Measurements from ENCODE around the gene FANCF. TPM values are rescaled to one million over a fixed set of nuclear protein-coding genes. Genes with fewer than 3 reads are reported as not detected.

FANCF gene
- total RNA-seq, 1 experiment from 2014 or later: 13.6 TPM

DNA sequence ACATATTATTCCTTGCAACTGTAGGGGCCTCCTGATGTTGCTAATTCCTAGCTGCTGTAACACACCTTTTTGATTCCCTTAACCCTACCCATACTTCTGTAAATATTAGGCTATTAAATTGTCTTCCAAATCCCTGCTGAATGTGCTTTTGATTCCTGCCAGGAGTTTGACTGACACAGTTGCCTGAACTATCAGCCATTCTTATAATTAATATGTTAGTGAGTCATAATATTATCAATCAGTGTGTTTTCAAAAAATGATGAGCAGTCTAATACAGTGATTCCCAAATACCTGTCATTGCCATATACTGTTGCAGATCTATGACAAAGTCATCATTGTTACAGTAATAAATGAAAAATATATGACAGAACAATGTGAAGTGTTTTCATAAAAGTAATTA, 15.9 kb upstream of the FANCF start:
- H3K27me3 Mint-ChIP-seq (ENCODE audit: insufficient read depth, unreplicated experiment): no peaks in the 10 kb centered on the region
- H3K4me3 Mint-ChIP-seq (ENCODE audit: unreplicated experiment): no peak overlapping the region
- H3K9me3 Mint-ChIP-seq (ENCODE audit: unreplicated experiment): no peaks in the 10 kb centered on the region
- H3K36me3 Mint-ChIP-seq (ENCODE audit: insufficient read depth, unreplicated experiment): no peaks in the 10 kb centered on the region
- TF ChIP-seq, protein P1, sequence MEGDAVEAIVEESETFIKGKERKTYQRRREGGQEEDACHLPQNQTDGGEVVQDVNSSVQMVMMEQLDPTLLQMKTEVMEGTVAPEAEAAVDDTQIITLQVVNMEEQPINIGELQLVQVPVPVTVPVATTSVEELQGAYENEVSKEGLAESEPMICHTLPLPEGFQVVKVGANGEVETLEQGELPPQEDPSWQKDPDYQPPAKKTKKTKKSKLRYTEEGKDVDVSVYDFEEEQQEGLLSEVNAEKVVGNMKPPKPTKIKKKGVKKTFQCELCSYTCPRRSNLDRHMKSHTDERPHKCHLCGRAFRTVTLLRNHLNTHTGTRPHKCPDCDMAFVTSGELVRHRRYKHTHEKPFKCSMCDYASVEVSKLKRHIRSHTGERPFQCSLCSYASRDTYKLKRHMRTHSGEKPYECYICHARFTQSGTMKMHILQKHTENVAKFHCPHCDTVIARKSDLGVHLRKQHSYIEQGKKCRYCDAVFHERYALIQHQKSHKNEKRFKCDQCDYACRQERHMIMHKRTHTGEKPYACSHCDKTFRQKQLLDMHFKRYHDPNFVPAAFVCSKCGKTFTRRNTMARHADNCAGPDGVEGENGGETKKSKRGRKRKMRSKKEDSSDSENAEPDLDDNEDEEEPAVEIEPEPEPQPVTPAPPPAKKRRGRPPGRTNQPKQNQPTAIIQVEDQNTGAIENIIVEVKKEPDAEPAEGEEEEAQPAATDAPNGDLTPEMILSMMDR (IDR thresholded peaks at IDR 0.05; ENCODE audit: unreplicated experiment): no peak
- ChIA-PET CTCF (no interaction called here), POLR2A (no interaction called here)
- no peak overlapping the region for H3K27ac Mint-ChIP-seq (ENCODE audit: low read depth, unreplicated experiment)
- no peak for DNase-seq (ENCODE audit: unreplicated experiment)
- H3K4me1 Mint-ChIP-seq (ENCODE audit: insufficient read depth, unreplicated experiment): no peaks in the 10 kb centered on the region
- intact Hi-C loops (cut with micrococcal nuclease): no loop called here
- no TSS peak for BruUV-seq (replicated peaks)

DNA sequence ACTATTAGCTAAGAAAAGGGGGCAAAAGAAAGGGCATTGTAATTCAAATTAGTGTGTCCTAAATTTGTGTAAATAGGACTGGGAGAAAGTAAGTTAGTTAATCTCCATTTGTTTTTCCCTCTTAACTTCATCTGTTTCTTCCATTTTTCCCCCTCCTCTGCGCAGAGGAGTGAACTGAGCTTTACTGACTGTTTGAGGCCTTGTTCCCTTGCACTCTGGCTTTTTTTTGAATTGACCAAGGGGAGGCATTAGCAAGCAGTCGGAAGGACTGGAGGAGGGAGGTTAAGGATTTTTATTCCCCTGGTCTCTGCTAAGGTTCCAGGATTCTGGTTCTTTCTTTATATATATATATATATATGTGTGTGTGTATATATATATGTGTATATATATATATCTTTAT, 15.2 kb upstream of the FANCF start:
- Mint-ChIP-seq H3K27ac (ENCODE audit: low read depth, unreplicated experiment) (no peak overlapping the region), H3K36me3 (ENCODE audit: insufficient read depth, unreplicated experiment) (no peaks in the 10 kb centered on the region), H3K4me3 (ENCODE audit: unreplicated experiment) (no peak overlapping the region), H3K27me3 (ENCODE audit: insufficient read depth, unreplicated experiment) (no peaks in the 10 kb centered on the region), H3K9me3 (ENCODE audit: unreplicated experiment) (no peaks in the 10 kb centered on the region), H3K4me1 (ENCODE audit: insufficient read depth, unreplicated experiment) (peaks cover 1% of the 10 kb centered on the region)
- ChIA-PET CTCF (interaction anchor here (0.8 kb wide), 1 partner anchor 13 kb away, joined by 3 read pairs; no protein-coding TSS in a partner anchor), POLR2A (no interaction called here)
- intact Hi-C loops (cut with micrococcal nuclease): no loop called here
- BruUV-seq (replicated peaks): no TSS peak
- DNase-seq (ENCODE audit: unreplicated experiment): no peak
- TF ChIP-seq, protein P1 (IDR thresholded peaks at IDR 0.05; ENCODE audit: unreplicated experiment): no peak

DNA sequence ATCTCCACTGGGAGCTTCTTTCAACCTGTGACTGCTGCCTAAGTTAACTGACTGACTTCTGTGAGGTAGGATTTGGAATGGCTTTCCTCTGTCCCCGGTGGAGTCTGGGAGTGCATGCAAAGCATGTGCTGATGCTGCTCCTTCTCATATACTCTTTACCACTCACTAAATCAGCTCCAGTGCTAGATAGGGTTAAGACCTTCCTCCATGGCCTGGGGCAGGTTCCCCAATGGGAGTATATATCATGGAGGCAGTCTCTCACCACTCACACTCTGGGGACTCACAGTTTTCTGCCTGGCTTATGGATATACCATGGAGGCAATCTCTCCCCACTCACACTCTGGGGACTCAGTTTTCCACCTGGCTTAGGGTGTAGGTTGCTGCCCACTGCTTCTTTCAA, 10.1 kb upstream of the FANCF start:
- intact Hi-C loops (cut with micrococcal nuclease): no loop called here
- Mint-ChIP-seq H3K4me1 (ENCODE audit: insufficient read depth, unreplicated experiment) (peaks cover 14% of the 10 kb centered on the region), H3K9me3 (ENCODE audit: unreplicated experiment) (no peaks in the 10 kb centered on the region), H3K27ac (ENCODE audit: low read depth, unreplicated experiment) (no peak overlapping the region), H3K4me3 (ENCODE audit: unreplicated experiment) (no peak overlapping the region), H3K36me3 (ENCODE audit: insufficient read depth, unreplicated experiment) (no peaks in the 10 kb centered on the region), H3K27me3 (ENCODE audit: insufficient read depth, unreplicated experiment) (no peaks in the 10 kb centered on the region)
- ChIA-PET CTCF (interaction anchor here (1.2 to 1.8 kb wide), 3 partner anchors 10 to 35 kb away, joined by 4 to 6 read pairs (median 5); partner anchors contain the start of gene FANCF), POLR2A (no interaction called here)
- BruUV-seq (replicated peaks): no TSS peak
- TF ChIP-seq, protein P1 (IDR thresholded peaks at IDR 0.05; ENCODE audit: unreplicated experiment): no peak
- DNase-seq (ENCODE audit: unreplicated experiment): no peak

DNA sequence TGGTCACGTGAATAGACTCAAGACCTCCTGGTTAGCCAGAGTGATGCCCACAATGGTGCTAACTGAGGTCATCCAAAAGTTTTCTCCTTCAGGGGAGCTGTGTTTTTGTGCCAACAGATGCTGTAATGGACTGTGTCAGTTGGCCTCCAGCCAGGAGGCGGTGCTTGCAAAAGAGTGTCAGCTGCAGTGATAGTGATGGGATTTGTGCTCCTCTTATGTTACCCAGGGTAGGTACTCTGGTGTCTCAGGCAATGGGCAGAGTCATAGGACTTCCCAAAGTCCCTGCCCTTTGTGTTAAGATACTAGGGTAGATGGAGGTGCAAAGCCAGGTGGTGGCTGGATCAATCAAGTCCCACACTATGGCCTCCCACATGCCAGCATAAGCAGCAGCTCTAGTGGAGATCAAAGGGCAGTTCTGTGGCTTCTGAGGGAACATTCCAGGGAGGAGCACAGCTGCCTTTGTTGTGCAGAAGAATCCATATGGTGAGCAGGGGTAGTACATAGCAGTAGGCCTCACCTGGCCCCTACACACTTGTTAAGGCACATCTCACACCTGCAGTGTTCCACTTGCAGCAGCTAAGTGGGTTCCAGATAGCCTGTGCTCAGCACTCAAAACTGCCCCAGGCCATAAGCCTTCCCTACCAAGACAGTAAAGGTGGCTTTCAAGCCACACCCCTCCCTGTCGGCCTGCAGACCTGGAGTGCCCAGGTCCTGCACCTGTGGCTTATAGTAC, 9.4 kb upstream of the FANCF start:
- H3K4me1 Mint-ChIP-seq (ENCODE audit: insufficient read depth, unreplicated experiment): peaks cover 14% of the 10 kb centered on the region

More for the DNA sequence above, 9.4 kb upstream of the FANCF start:
- no peaks in the 10 kb centered on the region for H3K27me3 Mint-ChIP-seq (ENCODE audit: insufficient read depth, unreplicated experiment)
- DNase-seq (ENCODE audit: unreplicated experiment): peak; percentile 70
- no peak overlapping the region for H3K27ac Mint-ChIP-seq (ENCODE audit: low read depth, unreplicated experiment)
- TF ChIP-seq, protein P1 (IDR thresholded peaks at IDR 0.05; ENCODE audit: unreplicated experiment): no peak
- H3K4me3 Mint-ChIP-seq (ENCODE audit: unreplicated experiment): no peak overlapping the region
- ChIA-PET POLR2A (interaction anchor here (1.3 kb wide), 1 partner anchor 10 kb away, joined by 3 read pairs; the partner anchor contains the start of gene FANCF), CTCF (interaction anchor here (0.8 to 1.8 kb wide), 4 partner anchors 9 to 300 kb away, joined by 3 to 6 read pairs (median 4); partner anchors contain the start of gene FANCF)
- no peaks in the 10 kb centered on the region for H3K9me3 Mint-ChIP-seq (ENCODE audit: unreplicated experiment)
- BruUV-seq (replicated peaks): no TSS peak
- no peaks in the 10 kb centered on the region for H3K36me3 Mint-ChIP-seq (ENCODE audit: insufficient read depth, unreplicated experiment)
- intact Hi-C loops (cut with micrococcal nuclease): no loop called here

All from MCF 10A (cell line).